H9 (cell line): ENCODE results near the gene TMEM123. TPM values are rescaled to one million over a fixed set of nuclear protein-coding genes. Genes with fewer than 3 reads are reported as not detected.

Experiments used
- DNase-seq: peaks from one replicate; pipeline ENCODE4 v3.0.0-alpha.2; 2017
- H2AFZ ChIP-seq: one replicate; pipeline ENCODE4 v1.6.1; 2013; ENCODE audit warnings: mild to moderate bottlenecking, low read length, control low read depth, moderate library complexity
- H2AK5ac ChIP-seq: 2 replicates; pipeline ENCODE4 v1.6.1; 2013; ENCODE audit warnings: low read length, control low read depth, mixed read lengths; ENCODE audit not compliant: insufficient read length
- H2BK120ac ChIP-seq: one replicate; pipeline ENCODE4 v1.6.1; 2013; ENCODE audit warnings: low read depth, mild to moderate bottlenecking, low read length, control low read depth, inconsistent platforms; ENCODE audit not compliant: poor library complexity, severe bottlenecking
- H2BK12ac ChIP-seq: 2 replicates; pipeline ENCODE4 v1.6.1; 2013; ENCODE audit warnings: low read length, control low read depth, mixed read lengths, low read depth; ENCODE audit not compliant: insufficient read length
- H2BK15ac ChIP-seq: 2 replicates; pipeline ENCODE4 v1.6.1; 2013; ENCODE audit warnings: low read depth, low read length, control low read depth
- H2BK20ac ChIP-seq: one replicate; pipeline ENCODE4 v1.6.1; 2013; ENCODE audit warnings: low read depth, mild to moderate bottlenecking, low read length, control low read depth, inconsistent platforms; ENCODE audit not compliant: poor library complexity, severe bottlenecking
- H2BK5ac ChIP-seq: 2 replicates; pipeline ENCODE4 v1.6.1; 2013; ENCODE audit warnings: low read length, control low read depth, mixed read lengths; ENCODE audit not compliant: insufficient read length
- H3K14ac ChIP-seq: 2 replicates; pipeline ENCODE4 v1.6.1; 2013; ENCODE audit warnings: low read length, control low read depth; ENCODE audit not compliant: insufficient read depth
- H3K18ac ChIP-seq: 2 replicates; pipeline ENCODE4 v1.6.1; 2013; ENCODE audit warnings: low read depth, mild to moderate bottlenecking, mixed read lengths, low read length, control low read depth; ENCODE audit not compliant: insufficient read length
- H3K23ac ChIP-seq: 2 replicates; pipeline ENCODE4 v1.6.1; 2013; ENCODE audit warnings: low read length, control low read depth, mixed read lengths, low read depth; ENCODE audit not compliant: insufficient read length
- H3K23me2 ChIP-seq: 2 replicates; pipeline ENCODE4 v1.6.1; 2013; ENCODE audit warnings: low read depth, mild to moderate bottlenecking, mixed read lengths, low read length, control low read depth; ENCODE audit not compliant: insufficient read length, poor library complexity, severe bottlenecking
- H3K27ac ChIP-seq: 2 replicates; pipeline ENCODE4 v1.5.1; 2013; ENCODE audit warnings: low read length, control low read depth, mixed read lengths, low read depth; ENCODE audit not compliant: insufficient read length
- H3K27me3 ChIP-seq: 2 replicates; pipeline ENCODE4 v1.6.1; 2013; ENCODE audit warnings: low read length, control low read depth, inconsistent platforms; ENCODE audit not compliant: insufficient read depth
- H3K4ac ChIP-seq: 2 replicates; pipeline ENCODE4 v1.6.1; 2013; ENCODE audit warnings: low read depth, mild to moderate bottlenecking, control low read depth, inconsistent platforms, low read length, moderate library complexity
- H3K4me1 ChIP-seq: 2 replicates; pipeline ENCODE4 v1.6.1; 2013; ENCODE audit warnings: low read length, control low read depth, inconsistent platforms; ENCODE audit not compliant: insufficient read depth
- H3K4me2 ChIP-seq: 2 replicates; pipeline ENCODE4 v1.6.1; 2013; ENCODE audit warnings: low read length, control low read depth, mixed read lengths; ENCODE audit not compliant: insufficient read length, insufficient read depth
- H3K56ac ChIP-seq: 2 replicates; pipeline ENCODE4 v1.6.1; 2013; ENCODE audit warnings: low read depth, mild to moderate bottlenecking, mixed read lengths, low read length, control low read depth; ENCODE audit not compliant: insufficient read length
- H3K79me1 ChIP-seq: 2 replicates; pipeline ENCODE4 v1.6.1; 2013; ENCODE audit warnings: low read depth, mild to moderate bottlenecking, moderate library complexity, low read length, control low read depth, inconsistent platforms; ENCODE audit not compliant: insufficient read depth, poor library complexity, severe bottlenecking
- H3K79me2 ChIP-seq: 2 replicates; pipeline ENCODE4 v1.6.1; 2013; ENCODE audit warnings: low read length, control low read depth, inconsistent platforms; ENCODE audit not compliant: insufficient read depth
- H3K9ac ChIP-seq: 2 replicates; pipeline ENCODE4 v1.6.1; 2013; ENCODE audit warnings: low read length, control low read depth, mixed read lengths; ENCODE audit not compliant: insufficient read length; ENCODE audit errors: extremely low read depth
- H3K9me3 ChIP-seq: one replicate; pipeline ENCODE4 v1.6.1; 2013; ENCODE audit warnings: low read depth, low read length, inconsistent platforms; ENCODE audit not compliant: control insufficient read depth
- H3T11ph ChIP-seq: one replicate; pipeline ENCODE4 v1.6.1; 2013; ENCODE audit warnings: mild to moderate bottlenecking, low read length, control low read depth, inconsistent platforms
- H4K20me1 ChIP-seq: one replicate; pipeline ENCODE4 v1.6.1; 2013; ENCODE audit not compliant: control insufficient read depth, insufficient read length, insufficient read depth
- H4K5ac ChIP-seq: 2 replicates; pipeline ENCODE4 v1.6.1; 2013; ENCODE audit warnings: low read depth, mild to moderate bottlenecking, mixed read lengths, low read length, control low read depth; ENCODE audit not compliant: insufficient read length
- H4K8ac ChIP-seq: replicated peaks from 2 replicates; pipeline ENCODE4 v1.6.1; 2013; ENCODE audit warnings: low read length, control low read depth, mixed read lengths, low read depth; ENCODE audit not compliant: insufficient read length
- H4K91ac ChIP-seq: 2 replicates; pipeline ENCODE4 v1.6.1; 2013; ENCODE audit warnings: low read depth, mild to moderate bottlenecking, moderate library complexity, mixed read lengths, low read length, control low read depth; ENCODE audit not compliant: insufficient read length
- H3K27ac Mint-ChIP-seq, 3 experiments: 2 replicates in 2 of 3; 3 replicates in 1 of 3; pipeline ENCODE4 v1.8.0; 2020 to 2021; ENCODE audit warnings: mixed read lengths in 3 of 3, mild to moderate bottlenecking in 1 of 3, moderate library complexity in 1 of 3
- H3K27me3 Mint-ChIP-seq: 2 replicates; pipeline ENCODE4 v1.8.0; 2021; ENCODE audit warnings: low read depth, mild to moderate bottlenecking, moderate library complexity, mixed read lengths
- H3K36me3 Mint-ChIP-seq, 3 experiments: 2 replicates in 2 of 3; 3 replicates in 1 of 3; pipeline ENCODE4 v1.8.0; 2020 to 2021; ENCODE audit warnings: low read depth in 3 of 3, mixed read lengths in 3 of 3; ENCODE audit not compliant: insufficient read depth in 1 of 3
- H3K4me1 Mint-ChIP-seq, 2 experiments: 2 replicates each; pipeline ENCODE4 v1.8.0; 2020; ENCODE audit warnings: mixed read lengths in 2 of 2
- H3K4me3 Mint-ChIP-seq, 2 experiments: 2 replicates in 1 of 2; 3 replicates in 1 of 2; pipeline ENCODE4 v1.8.0; 2020 to 2021; ENCODE audit warnings: mild to moderate bottlenecking in 2 of 2, mixed read lengths in 2 of 2, moderate library complexity in 1 of 2
- H3K9me3 Mint-ChIP-seq, 2 experiments: 2 replicates in 1 of 2; 3 replicates in 1 of 2; pipeline ENCODE4 v1.8.0; 2020; ENCODE audit warnings: mild to moderate bottlenecking in 2 of 2, mixed read lengths in 2 of 2, moderate library complexity in 1 of 2
- CTCF ChIP-seq: fragments of 200-600 bp; sonication (generic); conservative IDR thresholded peaks from 3 replicates; pipeline ENCODE4 v1.8.0; 2021; ENCODE audit warnings: antibody characterized with exemption, mild to moderate bottlenecking
- WGBS: extraction: QIAGEN DNeasy Blood & Tissue Kit; methylation state at CpG from one replicate; pipeline ENCODE4 v1.1.7; 2013; ENCODE audit warnings: missing lambda C conversion rate, low lambda C conversion rate, mixed read lengths; ENCODE audit not compliant: insufficient read length; ENCODE audit errors: extremely low coverage; 5-methylcytosine and 5-hydroxymethylcytosine counted together
- total RNA-seq: library from RNA; stranded (reverse); gene quantifications from 2 replicates; pipeline ENCODE4 v1.2.1, GENCODE V29; 2021

TMEM123 gene
- total RNA-seq, 1 experiment from 2014 or later: 76.7 TPM

- no peaks in the 10 kb centered on the region for H4K20me1 ChIP-seq
- no peak overlapping the region for H2AFZ ChIP-seq
- no peaks in the 10 kb centered on the region for H3K9me3 ChIP-seq
- H2BK15ac ChIP-seq: no peak overlapping the region
- H3K79me1 ChIP-seq: no peaks in the 10 kb centered on the region
- no peak overlapping the region for H3K27ac ChIP-seq
- WGBS: no CpG with 5 or more reads among the region's 4 CpGs
- no peak overlapping the region for H3K18ac ChIP-seq
- no peak overlapping the region for H4K91ac ChIP-seq
- H4K8ac ChIP-seq: no peak overlapping the region
- H3K9ac ChIP-seq: no peak overlapping the region
- H3K27me3 Mint-ChIP-seq: no peaks in the 10 kb centered on the region
- no peak overlapping the region for H3K23ac ChIP-seq
- H4K5ac ChIP-seq: no peak overlapping the region
- H3K79me2 ChIP-seq: no peaks in the 10 kb centered on the region
- no peaks in the 10 kb centered on the region for H3K27me3 ChIP-seq
- H3K4ac ChIP-seq: no peak overlapping the region
- no peak overlapping the region for H2BK5ac ChIP-seq
- no peak overlapping the region for H2BK120ac ChIP-seq
- H3K36me3 Mint-ChIP-seq: peaks cover 3 to 21% (median 12%) of the 10 kb centered on the region in 3 experiments; a peak in 4 of 7 replicates
- H2AK5ac ChIP-seq: no peak overlapping the region
- H3K4me2 ChIP-seq: no peak overlapping the region
- peaks cover 0 to 6% of the 10 kb centered on the region in 2 experiments; a peak in 2 of 4 replicates for H3K4me1 Mint-ChIP-seq
- no peak overlapping the region for H3T11ph ChIP-seq
- no peak overlapping the region for H3K27ac Mint-ChIP-seq
- H3K23me2 ChIP-seq: no peaks in the 10 kb centered on the region
- H3K9me3 Mint-ChIP-seq: no peaks in the 10 kb centered on the region; a peak in 1 of 5 replicates
- no peak overlapping the region for H3K14ac ChIP-seq
- H3K4me1 ChIP-seq: no peaks in the 10 kb centered on the region
- no peak overlapping the region for H3K4me3 Mint-ChIP-seq
- H2BK20ac ChIP-seq: no peak overlapping the region
- no peak for TF ChIP-seq CTCF
- no peak for DNase-seq
- no peak overlapping the region for H3K56ac ChIP-seq
- no peak overlapping the region for H2BK12ac ChIP-seq
Measured at GRCh38 chr11:102391549-102392237, 60.9 kb downstream of the TMEM123 start.
